H1 (cell line): ENCODE data around the gene NUP188. TPM values are rescaled to one million over a fixed set of nuclear protein-coding genes. Genes with fewer than 3 reads are reported as not detected.

Source experiments
- GTF2F1 ChIP-seq: IDR thresholded peaks from 2 replicates; pipeline ENCODE4 v1.6.1; 2012; ENCODE audit warnings: low read depth, low read length, improper control_type of control experiment, borderline replicate concordance
- HDAC6 ChIP-seq: IDR thresholded peaks from one replicate; pipeline ENCODE4 v1.7.1; 2012; ENCODE audit warnings: low read depth, mild to moderate bottlenecking, inconsistent platforms, low read length, moderate library complexity
- JUND ChIP-seq: IDR thresholded peaks from 2 replicates; pipeline ENCODE4 v1.6.1; 2011; ENCODE audit warnings: mild to moderate bottlenecking, improper control_type of control experiment, low read length
- KDM1A ChIP-seq: fragments of 200-600, 300-600 bp; sonication (generic); IDR thresholded peaks from 2 replicates; pipeline ENCODE4 v1.7.1; 2016; ENCODE audit warnings: mild to moderate bottlenecking, low read length, borderline replicate concordance
- NANOG ChIP-seq: IDR thresholded peaks from 2 replicates; pipeline ENCODE4 v1.6.1; 2011; ENCODE audit warnings: low read length, low read depth, mild to moderate bottlenecking, inconsistent platforms; ENCODE audit not compliant: insufficient read depth, poor library complexity, severe bottlenecking
- RBBP5 ChIP-seq: IDR thresholded peaks from 2 replicates; pipeline ENCODE4 v1.7.1; 2012; ENCODE audit warnings: low read depth, mild to moderate bottlenecking, inconsistent platforms, low read length, moderate library complexity, borderline replicate concordance
- RNF2 ChIP-seq: fragments of 200-900, 300-1000 bp; sonication (generic); IDR thresholded peaks from 2 replicates; pipeline ENCODE4 v1.7.1; 2016; ENCODE audit warnings: borderline replicate concordance, low read depth, mild to moderate bottlenecking, antibody characterized with exemption, low read length; ENCODE audit not compliant: poor library complexity, severe bottlenecking; ENCODE audit errors: missing control alignments
- SP4 ChIP-seq: IDR thresholded peaks from 2 replicates; pipeline ENCODE4 v1.6.1; 2012; ENCODE audit warnings: low read length, inconsistent platforms
- SUZ12 ChIP-seq: fragments of 200-600 bp; sonication (generic); IDR thresholded peaks from 2 replicates; pipeline ENCODE4 v1.6.1; 2012; ENCODE audit warnings: mild to moderate bottlenecking, inconsistent platforms, low read length, moderate library complexity, mixed read lengths
- polyA plus RNA-seq, 7 experiments: library from polyadenylated mRNA; depleted of rRNA in 3 of 7; stranded (reverse) in 5 of 7; unstranded in 2 of 7; fragments of >200 nt in 5 of 7; fragments of 200-250 nt in 2 of 7; gene quantifications; 1 replicate in 5 of 7; 2 replicates in 1 of 7; 4 replicates in 1 of 7; pipeline versions ENCODE4 v1.2.1 to v1.2.3, GENCODE V29; 2011 to 2013; ENCODE audit warnings: missing spikeins in 2 of 7, mixed read lengths in 2 of 7
- total RNA-seq: library from RNA; stranded (reverse); fragmentation: NEBNext Ultra II Directional; extraction: Animal tissue kit (Norgen Biotek cat#: 25700); gene quantifications from 2 replicates; pipeline ENCODE4 v1.2.1, GENCODE V29; 2021
- TF ChIP-seq, protein P1 (sequence below), 3 experiments: IDR thresholded peaks; 1 replicate in 2 of 3; 2 replicates in 1 of 3; pipeline versions ENCODE4 v1.5.1 to v1.6.1; 2011; ENCODE audit warnings: low read length in 3 of 3, mild to moderate bottlenecking in 3 of 3, inconsistent platforms in 2 of 3, low read depth in 1 of 3, moderate library complexity in 1 of 3; ENCODE audit not compliant: insufficient read depth in 1 of 3; ENCODE audit errors: control extremely low read depth in 1 of 3

NUP188 gene
- total and polyA plus RNA-seq, 2 of the 8 experiments (the other 6 are each of a cell fraction or from before 2014, with no cell fraction given) = 90.1 to 111 TPM

DNA sequence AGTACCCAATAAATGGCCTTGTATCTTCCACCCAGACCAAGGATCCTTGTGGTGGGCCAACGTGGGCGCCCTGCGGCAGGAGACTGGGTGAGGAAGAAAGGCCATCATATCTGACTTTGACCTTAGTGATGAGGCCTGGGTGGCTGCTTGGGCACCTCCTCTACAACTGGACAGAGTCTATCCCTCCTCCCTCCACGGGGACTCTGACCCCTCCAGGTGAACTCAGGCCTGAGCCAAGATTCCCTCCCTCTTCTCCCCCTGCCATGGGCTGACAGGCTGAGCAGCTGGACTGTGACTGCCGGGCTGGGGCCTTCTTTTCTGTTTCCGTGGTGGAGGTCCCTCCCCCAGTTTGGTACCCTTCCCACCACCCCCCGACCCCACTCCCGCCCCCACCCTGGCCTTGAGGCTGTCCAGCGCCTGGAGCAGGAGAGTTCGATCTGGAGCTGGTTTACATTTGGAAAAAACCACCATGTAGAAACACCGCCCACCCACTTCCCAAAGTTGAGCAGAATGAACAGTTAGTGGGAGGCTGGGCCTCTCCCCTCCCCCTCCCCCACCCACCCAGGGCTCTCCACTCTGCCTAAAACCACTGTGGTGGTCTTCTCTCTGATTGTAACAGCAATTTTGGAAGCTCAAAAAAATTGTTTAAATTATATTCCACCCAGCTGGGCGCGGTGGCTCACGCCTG is 28.0 kb upstream of the NUP188 start (continued):
- TF ChIP-seq, protein P1, sequence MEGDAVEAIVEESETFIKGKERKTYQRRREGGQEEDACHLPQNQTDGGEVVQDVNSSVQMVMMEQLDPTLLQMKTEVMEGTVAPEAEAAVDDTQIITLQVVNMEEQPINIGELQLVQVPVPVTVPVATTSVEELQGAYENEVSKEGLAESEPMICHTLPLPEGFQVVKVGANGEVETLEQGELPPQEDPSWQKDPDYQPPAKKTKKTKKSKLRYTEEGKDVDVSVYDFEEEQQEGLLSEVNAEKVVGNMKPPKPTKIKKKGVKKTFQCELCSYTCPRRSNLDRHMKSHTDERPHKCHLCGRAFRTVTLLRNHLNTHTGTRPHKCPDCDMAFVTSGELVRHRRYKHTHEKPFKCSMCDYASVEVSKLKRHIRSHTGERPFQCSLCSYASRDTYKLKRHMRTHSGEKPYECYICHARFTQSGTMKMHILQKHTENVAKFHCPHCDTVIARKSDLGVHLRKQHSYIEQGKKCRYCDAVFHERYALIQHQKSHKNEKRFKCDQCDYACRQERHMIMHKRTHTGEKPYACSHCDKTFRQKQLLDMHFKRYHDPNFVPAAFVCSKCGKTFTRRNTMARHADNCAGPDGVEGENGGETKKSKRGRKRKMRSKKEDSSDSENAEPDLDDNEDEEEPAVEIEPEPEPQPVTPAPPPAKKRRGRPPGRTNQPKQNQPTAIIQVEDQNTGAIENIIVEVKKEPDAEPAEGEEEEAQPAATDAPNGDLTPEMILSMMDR (IDR thresholded peaks at IDR 0.05; ENCODE audit: control extremely low read depth in 1 of 3, insufficient read depth in 1 of 3, low read depth in 1 of 3, low read length in 3 of 3) = no peak
- TF ChIP-seq HDAC6 = no peak
- TF ChIP-seq RNF2 = no peak
- TF ChIP-seq SUZ12 = no peak
- TF ChIP-seq KDM1A = no peak
- no peak for TF ChIP-seq GTF2F1
- TF ChIP-seq JUND = no peak
- no peak for TF ChIP-seq NANOG
- no peak for TF ChIP-seq RBBP5
- TF ChIP-seq SP4 = no peak
